HepG2 (cell line): ENCODE measurements around the gene PLBD1. TPM values are rescaled to one million over a fixed set of nuclear protein-coding genes. Genes with fewer than 3 reads are reported as not detected.

Experiments used
- ATAC-seq: fragments of 200-7000 bp; cut with Tn5 transposase; 3 replicates; pipeline ENCODE4 v1.9.1; 2020; ENCODE audit warnings: mild to moderate bottlenecking, moderate library complexity
- BruUV-seq: library from RNA; stranded (reverse); fragments of 400-500 nt; replicated peaks from 2 replicates; lab custom pipeline; 2021; lab: Mats Ljungman, UMichigan
- CTCF ChIA-PET: fragments of 300-600 bp; formaldehyde crosslinking; extraction: SDS; loops from one replicate; lab custom pipeline; 2021; ENCODE audit warnings: low total read pairs, inconsistent platforms, low intra/inter-chr PET ratio; lab: Yijun Ruan, JAX
- POLR2A ChIA-PET: fragments of 350-600 bp; sonication (Branson Sonifier 250); formaldehyde crosslinking; loops from one replicate; lab custom pipeline; 2020; ENCODE audit warnings: antibody characterized with exemption, inconsistent platforms; lab: Yijun Ruan, JAX
- DNase-seq: peaks from one replicate; pipeline ENCODE4 v3.0.0-alpha.2; 2015; ENCODE audit warnings: low spot score
- FAIRE-seq: peaks from 3 replicates; lab custom pipeline; 2011; peaks lifted over from hg19 to GRCh38; lab: Jason Lieb, UNC
- H2AFZ ChIP-seq: one replicate; pipeline ENCODE4 v1.6.1; 2011; ENCODE audit warnings: low read length, inconsistent platforms
- H3K27ac ChIP-seq: fragments of 300-600 bp; 3 replicates; pipeline ENCODE4 v1.8.0; 2011; ENCODE audit warnings: mixed run types, mild to moderate bottlenecking, mixed read lengths, low read length, inconsistent platforms; ENCODE audit not compliant: insufficient read depth; ENCODE audit errors: extremely low read length
- H3K27me3 ChIP-seq, 2 experiments: fragments of 200-600 bp in 1 of 2; 2 replicates in 1 of 2; 3 replicates in 1 of 2; pipeline versions ENCODE4 v1.6.0 to v1.8.0; 2011; ENCODE audit warnings: low read length in 2 of 2, mild to moderate bottlenecking in 2 of 2, moderate library complexity in 2 of 2, inconsistent platforms in 1 of 2; ENCODE audit not compliant: insufficient read depth in 2 of 2, control insufficient read depth in 1 of 2
- H3K36me3 ChIP-seq, 2 experiments: fragments of 200-600 bp in 1 of 2; replicated peaks in 1 of 2; 2 replicates in 1 of 2; 3 replicates in 1 of 2; pipeline versions ENCODE4 v1.5.1 to v1.8.0; 2011; ENCODE audit warnings: low read length in 2 of 2, inconsistent platforms in 1 of 2; ENCODE audit not compliant: insufficient read depth in 2 of 2, control insufficient read depth in 1 of 2
- H3K4me1 ChIP-seq: 2 replicates; pipeline ENCODE4 v1.5.1; 2012; ENCODE audit warnings: low read length, inconsistent platforms; ENCODE audit not compliant: insufficient read depth
- H3K4me2 ChIP-seq: 2 replicates; pipeline ENCODE4 v1.6.0; 2011; ENCODE audit warnings: low read depth, low read length, inconsistent platforms
- H3K4me3 ChIP-seq, 3 experiments: fragments of 200-600 bp in 1 of 3; sonication (generic), shearing (Covaris generic) in 1 of 3; replicated peaks in 1 of 3; 2 replicates each; pipeline ENCODE4 v1.5.1; 2011 to 2016; ENCODE audit warnings: low read length in 3 of 3, inconsistent platforms in 2 of 3, low read depth in 2 of 3, mild to moderate bottlenecking in 2 of 3, control low read depth in 1 of 3, mixed read lengths in 1 of 3; ENCODE audit not compliant: insufficient read depth in 1 of 3
- H3K79me2 ChIP-seq: one replicate; pipeline ENCODE4 v1.6.1; 2011; ENCODE audit warnings: low read length, inconsistent platforms; ENCODE audit not compliant: insufficient read depth
- H3K9ac ChIP-seq: 2 replicates; pipeline ENCODE4 v1.6.0; 2011; ENCODE audit warnings: mild to moderate bottlenecking, low read depth, low read length, inconsistent platforms; ENCODE audit not compliant: insufficient read depth
- H3K9me3 ChIP-seq: 2 replicates; pipeline ENCODE4 v1.5.1; 2012; ENCODE audit warnings: mild to moderate bottlenecking, low read length
- H4K20me1 ChIP-seq: 2 replicates; pipeline ENCODE4 v1.6.0; 2011; ENCODE audit warnings: inconsistent platforms, mild to moderate bottlenecking, low read length, moderate library complexity; ENCODE audit not compliant: insufficient read depth
- ARID5B ChIP-seq: IDR thresholded peaks from 2 replicates; pipeline ENCODE4 v1.4.0; 2020; ENCODE audit warnings: mild to moderate bottlenecking, missing genetic modification reagents
- CBX1 ChIP-seq: IDR thresholded peaks from one replicate; pipeline ENCODE4 v1.6.1; 2016; ENCODE audit warnings: antibody characterized with exemption, low read depth
- EEA1 ChIP-seq: sonication (generic); formaldehyde crosslinking; IDR thresholded peaks from 2 replicates; pipeline ENCODE4 v1.5.1; 2020; ENCODE audit warnings: mild to moderate bottlenecking, missing genetic modification reagents, borderline replicate concordance
- JARID2 ChIP-seq: sonication (generic); formaldehyde crosslinking; IDR thresholded peaks from 2 replicates; pipeline ENCODE4 v1.8.1; 2023; ENCODE audit warnings: missing genetic modification reagents, inconsistent platforms; ENCODE audit not compliant: insufficient replicate concordance
- MAFK ChIP-seq, 2 experiments: IDR thresholded peaks in 1 of 2; conservative IDR thresholded peaks in 1 of 2; 2 replicates each; pipeline ENCODE4 v1.6.1; 2011; ENCODE audit warnings: improper control_type of control experiment in 2 of 2, low read length in 2 of 2
- RAD21 ChIP-seq: fragments of 450-650 bp; formaldehyde crosslinking; IDR thresholded peaks from 2 replicates; pipeline ENCODE4 v1.5.0; 2020; ENCODE audit warnings: mild to moderate bottlenecking
- RARA ChIP-seq: IDR thresholded peaks from 2 replicates; pipeline ENCODE4 v1.6.1; 2016; ENCODE audit warnings: missing genetic modification reagents, missing compliant biosample characterization
- SALL1 ChIP-seq: sonication (generic); formaldehyde crosslinking; IDR thresholded peaks from 2 replicates; pipeline ENCODE4 v1.8.0; 2022; ENCODE audit warnings: mild to moderate bottlenecking, missing genetic modification reagents
- STAT6 ChIP-seq: sonication (generic); formaldehyde crosslinking; IDR thresholded peaks from 2 replicates; pipeline ENCODE4 v1.4.0; 2020; ENCODE audit warnings: missing genetic modification reagents, mild to moderate bottlenecking, borderline replicate concordance
- TBX2 ChIP-seq: sonication (generic); formaldehyde crosslinking; IDR thresholded peaks from 2 replicates; pipeline ENCODE4 v1.5.0; 2020; ENCODE audit warnings: missing genetic modification reagents, mild to moderate bottlenecking, borderline replicate concordance
- ZNF484 ChIP-seq: sonication (generic); formaldehyde crosslinking; IDR thresholded peaks from 2 replicates; pipeline ENCODE4 v1.5.1; 2020; ENCODE audit warnings: mild to moderate bottlenecking, low read depth, missing genetic modification reagents, borderline replicate concordance
- ZNF543 ChIP-seq: sonication (generic); formaldehyde crosslinking; IDR thresholded peaks from 2 replicates; pipeline ENCODE4 v1.4.0; 2020; ENCODE audit warnings: mild to moderate bottlenecking, missing genetic modification reagents
- ZNF598 ChIP-seq: sonication (generic); formaldehyde crosslinking; IDR thresholded peaks from 2 replicates; pipeline ENCODE4 v1.5.1; 2020; ENCODE audit warnings: mild to moderate bottlenecking, missing genetic modification reagents, borderline replicate concordance
- ZNF75D ChIP-seq: sonication (generic); formaldehyde crosslinking; IDR thresholded peaks from 2 replicates; pipeline ENCODE4 v1.8.1; 2023; ENCODE audit warnings: missing genetic modification reagents, mild to moderate bottlenecking, borderline replicate concordance
- WGBS: methylation state at CpG from one replicate; pipeline ENCODE4 v1.1.6; 2017; ENCODE audit warnings: low lambda C conversion rate; 5-methylcytosine and 5-hydroxymethylcytosine counted together
- in situ Hi-C: cut with HindIII; loops from 2 replicates; pipeline ENCODE4 v1.10.0; 2017; ENCODE audit warnings: low pct_unique_long_range_greater_than_20kb; ENCODE audit not compliant: extremely low pct_ligation_motif_present
- intact Hi-C: fragments of 100-400 bp; cut with micrococcal nuclease; formaldehyde crosslinking; loops from one replicate; pipeline ENCODE4 v1.10.0; 2022; ENCODE audit not compliant: unreplicated experiment
- polyA plus RNA-seq, 8 experiments: library from polyadenylated mRNA; depleted of rRNA in 3 of 8; stranded (reverse) in 7 of 8; unstranded in 1 of 8; fragments of >200 nt; fragmentation: Illumina TruSeq in 4 of 8; extraction: Trizol in 4 of 8; gene quantifications; 2 replicates each; pipeline versions ENCODE4 v1.2.1 to v1.2.3, GENCODE V29; 2011 to 2016; ENCODE audit warnings: low read depth in 4 of 8, missing spikeins in 1 of 8, mixed read lengths in 1 of 8; ENCODE audit not compliant: insufficient read depth in 1 of 8
- total RNA-seq, 5 experiments: library from RNA; depleted of rRNA; stranded (reverse); fragments of >200 nt; fragmentation: Illumina TruSeq; extraction: Trizol; gene quantifications; 2 replicates each; pipeline ENCODE4 v1.2.3, GENCODE V29; 2016; ENCODE audit warnings: low read depth in 1 of 5
- TF ChIP-seq, protein P1 (sequence below): sonication (generic); formaldehyde crosslinking; IDR thresholded peaks from 2 replicates; pipeline ENCODE4 v1.4.0; 2020; ENCODE audit warnings: mild to moderate bottlenecking, missing genetic modification reagents

PLBD1 gene
- total and polyA plus RNA-seq, 2 of the 13 experiments (the other 11 are each of a cell fraction or from before 2014, with no cell fraction given), result not detected

DNA sequence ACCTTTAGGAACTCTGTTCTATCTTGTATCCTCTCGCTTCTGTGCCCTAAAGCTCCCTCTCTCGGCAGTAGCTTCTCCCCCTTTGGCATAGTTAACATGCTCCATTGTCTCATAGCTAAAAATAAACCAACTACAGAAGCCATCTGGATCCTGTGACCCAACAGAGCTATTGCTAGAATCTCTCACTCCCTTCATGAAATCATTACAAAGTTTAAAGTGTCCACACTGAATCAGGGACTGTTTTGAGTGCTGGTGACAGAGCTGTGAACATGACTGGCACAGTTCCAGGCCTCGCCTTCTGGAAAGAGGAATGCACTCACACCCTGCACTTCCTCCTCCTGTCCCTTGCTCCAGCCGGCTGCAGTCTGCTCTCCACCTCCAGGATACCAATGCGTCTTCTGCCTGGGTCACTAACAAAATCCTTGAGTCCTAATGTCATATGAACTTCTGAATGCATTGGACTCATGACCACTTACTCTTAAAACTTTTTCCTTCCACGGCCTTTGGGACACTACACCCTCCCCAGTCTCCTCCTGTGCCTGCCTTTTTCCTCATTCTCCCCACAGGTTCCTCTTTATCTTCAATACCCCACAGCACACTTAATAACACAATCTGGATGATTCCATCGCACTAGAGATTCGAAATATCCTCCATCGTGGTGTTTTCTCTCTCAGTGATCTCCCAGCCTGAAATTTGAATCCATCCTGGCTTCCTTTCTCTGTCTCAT is 13.2 kb downstream of the PLBD1 start (continued):
- TF ChIP-seq ZNF75D (CRISPR knock-in tag) (no peak), RAD21 (CRISPR knock-in tag) (no peak), STAT6 (no peak)

DNA sequence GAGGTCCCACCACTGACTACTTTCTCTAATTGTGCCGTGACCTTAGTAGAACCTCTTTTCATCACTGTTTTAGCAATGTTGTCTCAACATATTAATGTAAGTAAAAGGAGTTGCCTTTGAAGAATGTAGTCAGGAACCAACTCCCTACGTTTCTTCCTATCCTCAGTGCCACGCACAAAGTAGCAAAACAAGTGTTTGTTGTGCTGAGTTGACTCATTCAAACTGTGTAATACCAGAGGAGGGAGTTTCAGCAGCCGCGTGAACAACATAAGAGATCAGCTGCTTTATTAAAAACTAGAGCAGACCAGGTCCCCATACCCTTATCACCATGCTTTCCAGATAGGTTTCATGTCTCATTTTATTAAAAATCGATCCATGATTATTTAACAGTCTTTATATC is 19.1 kb downstream of the PLBD1 start:
- no peaks in the 10 kb centered on the region for H4K20me1 ChIP-seq
- FAIRE-seq (no peak), DNase-seq (no peak), ATAC-seq (no peak)
- no peak overlapping the region for H3K9ac ChIP-seq
- H3K9me3 ChIP-seq, result no peaks in the 10 kb centered on the region
- H3K27ac ChIP-seq, result no peak overlapping the region
- in situ Hi-C loops (no loop called here), intact Hi-C loops (no loop called here)
- H2AFZ ChIP-seq, result no peak overlapping the region
- POLR2A ChIA-PET, result no interaction called here
- H3K4me2 ChIP-seq, result no peak overlapping the region
- no peaks in the 10 kb centered on the region for H3K36me3 ChIP-seq
- no peaks in the 10 kb centered on the region for H3K79me2 ChIP-seq
- H3K27me3 ChIP-seq, result peaks cover 0 to 2% of the 10 kb centered on the region in 2 experiments; a peak in 2 of 5 replicates
- H3K4me1 ChIP-seq, result no peaks in the 10 kb centered on the region
- CTCF ChIA-PET, result no interaction called here
- no peak overlapping the region for H3K4me3 ChIP-seq
- WGBS, result 10% methylated on average over 6 of the region's 6 CpGs
- no TSS peak for BruUV-seq
- TF ChIP-seq TBX2 (CRISPR knock-in tag), result no peak
- no peak for TF ChIP-seq JARID2
- TF ChIP-seq RARA (CRISPR knock-in tag), result no peak
- no peak for TF ChIP-seq EEA1
- no peak for TF ChIP-seq MAFK (conservative IDR thresholded peaks at IDR 0.05 in 1 of 2, IDR thresholded peaks at IDR 0.05 in 1 of 2; ENCODE audit: low read length in 2 of 2)
- no peak for TF ChIP-seq ZNF543 (CRISPR knock-in tag)
- TF ChIP-seq, protein P1, sequence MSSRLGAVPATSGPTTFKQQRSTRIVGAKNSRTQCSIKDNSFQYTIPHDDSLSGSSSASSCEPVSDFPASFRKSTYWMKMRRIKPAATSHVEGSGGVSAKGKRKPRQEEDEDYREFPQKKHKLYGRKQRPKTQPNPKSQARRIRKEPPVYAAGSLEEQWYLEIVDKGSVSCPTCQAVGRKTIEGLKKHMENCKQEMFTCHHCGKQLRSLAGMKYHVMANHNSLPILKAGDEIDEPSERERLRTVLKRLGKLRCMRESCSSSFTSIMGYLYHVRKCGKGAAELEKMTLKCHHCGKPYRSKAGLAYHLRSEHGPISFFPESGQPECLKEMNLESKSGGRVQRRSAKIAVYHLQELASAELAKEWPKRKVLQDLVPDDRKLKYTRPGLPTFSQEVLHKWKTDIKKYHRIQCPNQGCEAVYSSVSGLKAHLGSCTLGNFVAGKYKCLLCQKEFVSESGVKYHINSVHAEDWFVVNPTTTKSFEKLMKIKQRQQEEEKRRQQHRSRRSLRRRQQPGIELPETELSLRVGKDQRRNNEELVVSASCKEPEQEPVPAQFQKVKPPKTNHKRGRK (CRISPR knock-in tag), result no peak
- no peak for TF ChIP-seq ZNF598 (CRISPR knock-in tag)
- TF ChIP-seq CBX1, result no peak
- no peak for TF ChIP-seq ARID5B
- TF ChIP-seq SALL1, result no peak
- no peak for TF ChIP-seq ZNF484
